ENCODE results near the gene ZNF283.

ZNF283 gene

GRCh38 chr19:43790587-43790986 lies 36.5 kb upstream of the ZNF283 start:
- TF ChIP-seq, protein P1, sequence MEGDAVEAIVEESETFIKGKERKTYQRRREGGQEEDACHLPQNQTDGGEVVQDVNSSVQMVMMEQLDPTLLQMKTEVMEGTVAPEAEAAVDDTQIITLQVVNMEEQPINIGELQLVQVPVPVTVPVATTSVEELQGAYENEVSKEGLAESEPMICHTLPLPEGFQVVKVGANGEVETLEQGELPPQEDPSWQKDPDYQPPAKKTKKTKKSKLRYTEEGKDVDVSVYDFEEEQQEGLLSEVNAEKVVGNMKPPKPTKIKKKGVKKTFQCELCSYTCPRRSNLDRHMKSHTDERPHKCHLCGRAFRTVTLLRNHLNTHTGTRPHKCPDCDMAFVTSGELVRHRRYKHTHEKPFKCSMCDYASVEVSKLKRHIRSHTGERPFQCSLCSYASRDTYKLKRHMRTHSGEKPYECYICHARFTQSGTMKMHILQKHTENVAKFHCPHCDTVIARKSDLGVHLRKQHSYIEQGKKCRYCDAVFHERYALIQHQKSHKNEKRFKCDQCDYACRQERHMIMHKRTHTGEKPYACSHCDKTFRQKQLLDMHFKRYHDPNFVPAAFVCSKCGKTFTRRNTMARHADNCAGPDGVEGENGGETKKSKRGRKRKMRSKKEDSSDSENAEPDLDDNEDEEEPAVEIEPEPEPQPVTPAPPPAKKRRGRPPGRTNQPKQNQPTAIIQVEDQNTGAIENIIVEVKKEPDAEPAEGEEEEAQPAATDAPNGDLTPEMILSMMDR (conservative IDR thresholded peaks at IDR 0.05) = no peak
- H3K27ac ChIP-seq = no peak overlapping the region

- TF ChIP-seq, protein P1 (conservative IDR thresholded peaks at IDR 0.05) = no peak
- H3K27ac ChIP-seq = no peak overlapping the region
These were observed 30.0 kb upstream of the ZNF283 start for GRCh38 chr19:43797118-43797517.

- TF ChIP-seq, protein P1 (conservative IDR thresholded peaks at IDR 0.05) = no peak
- H3K27ac ChIP-seq = no peak overlapping the region
These were observed 29.6 kb upstream of the ZNF283 start for GRCh38 chr19:43797556-43797955.

DNA sequence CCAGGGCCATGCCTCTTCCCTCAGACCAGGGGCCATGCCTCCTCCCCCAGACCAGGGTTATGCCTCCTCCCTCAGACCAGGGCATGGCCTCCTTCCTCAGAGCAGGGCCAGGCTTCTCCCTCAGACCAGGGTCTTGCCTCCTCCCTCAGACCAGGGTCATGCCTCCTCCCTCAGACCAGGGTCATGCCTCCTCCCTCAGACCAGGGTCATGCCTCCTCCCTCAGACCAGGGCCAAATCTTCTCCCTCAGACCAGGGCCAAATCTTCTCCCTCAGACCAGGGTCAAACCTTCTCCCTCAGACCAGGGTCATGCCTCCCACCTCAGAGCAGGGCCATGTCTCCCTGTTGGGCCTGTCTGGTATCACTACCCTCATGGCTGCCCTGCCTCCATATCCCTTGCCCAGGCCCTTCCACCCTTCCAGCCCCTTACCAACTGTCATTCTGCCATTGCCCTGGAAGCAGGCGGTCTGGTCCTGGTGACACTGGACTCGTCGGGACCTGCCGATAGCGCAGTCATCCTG lies 29.0 kb upstream of the ZNF283 start:
- TF ChIP-seq, protein P1 (conservative IDR thresholded peaks at IDR 0.05) = no peak
- H3K27ac ChIP-seq = peak overlapping the region; percentile 26; the same call in 1 of the 2 replicates

DNA sequence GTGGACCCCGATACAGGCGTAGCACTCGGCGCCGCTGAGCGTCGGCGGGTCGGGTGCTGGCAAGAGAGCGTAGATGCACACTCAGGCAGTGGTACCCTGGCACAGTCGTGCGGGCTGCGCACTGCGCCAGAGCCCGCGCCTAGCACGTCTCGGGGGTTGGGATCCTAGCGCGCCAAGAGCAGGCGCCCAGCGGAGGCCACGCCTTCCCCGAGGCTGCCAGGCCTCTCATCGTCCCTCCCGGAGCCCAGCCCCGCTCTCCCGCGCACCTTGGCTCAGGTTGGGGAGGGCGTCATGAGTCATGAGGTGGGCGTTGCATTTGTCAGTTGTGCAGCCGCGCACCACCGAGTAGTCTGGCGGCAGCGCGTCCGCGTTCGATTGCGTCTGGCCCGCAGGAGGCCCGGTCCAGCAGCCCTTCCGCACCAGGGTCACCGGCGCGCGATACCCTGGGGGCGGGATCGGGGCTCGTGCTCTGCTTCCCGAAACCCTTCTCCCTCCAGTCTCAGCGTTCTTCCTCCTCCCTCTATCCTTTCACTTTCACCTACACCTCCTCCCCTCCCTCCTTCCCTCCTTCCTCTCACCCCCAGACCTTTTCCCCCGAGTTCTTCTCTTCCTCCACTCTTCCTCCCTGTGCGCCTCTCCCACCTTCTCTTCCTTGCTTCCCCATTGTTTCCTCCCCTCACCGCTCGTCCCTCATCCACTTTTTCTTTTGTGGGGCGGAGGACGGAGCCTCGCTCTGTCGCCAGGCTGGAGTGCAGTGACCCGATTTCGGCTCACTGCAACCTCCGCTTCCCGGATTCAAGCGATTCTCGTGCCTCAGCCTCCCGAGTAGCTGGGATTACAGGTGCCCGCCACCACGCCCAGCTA lies 28.3 kb upstream of the ZNF283 start:
- TF ChIP-seq, protein P1 (conservative IDR thresholded peaks at IDR 0.05) = no peak
- H3K27ac ChIP-seq = peak overlapping the region; percentile 26; the same call in 1 of the 2 replicates

DNA sequence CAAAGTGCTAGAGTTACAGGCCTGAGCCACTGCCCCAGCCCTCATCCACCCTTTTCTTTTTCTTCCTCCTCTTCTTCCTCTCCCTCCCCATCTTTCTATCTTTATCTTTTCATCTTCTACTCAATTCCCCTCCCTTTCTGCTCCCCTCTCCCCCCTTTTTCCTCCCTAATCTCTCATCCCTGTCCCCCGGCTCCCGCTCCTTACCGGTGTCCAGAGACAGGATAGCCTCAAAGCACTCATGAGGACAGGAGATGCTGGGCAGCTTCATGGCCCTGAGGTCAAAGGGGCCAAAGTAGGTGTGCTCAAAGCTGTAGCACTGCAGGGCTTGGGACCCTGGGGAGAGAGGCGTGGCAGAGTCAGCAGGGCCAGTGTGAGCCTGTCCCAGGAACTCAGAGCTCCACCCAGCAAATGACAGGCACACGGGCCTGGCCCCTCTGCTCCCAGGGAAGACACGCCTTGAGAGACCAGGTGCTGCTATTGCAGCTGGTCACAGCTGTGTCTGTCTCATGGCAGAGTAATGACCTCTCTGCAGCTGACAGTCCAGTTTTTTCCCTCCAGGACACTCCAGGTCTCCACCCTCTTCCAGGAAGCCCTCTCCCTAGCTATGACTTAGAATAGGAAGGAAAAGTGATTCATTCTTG lies 27.5 kb upstream of the ZNF283 start:
- H3K27ac ChIP-seq = no peak overlapping the region
- TF ChIP-seq, protein P1 (conservative IDR thresholded peaks at IDR 0.05) = no peak

GRCh38 chr19:43802216-43802951 lies 24.7 kb upstream of the ZNF283 start, which contains the start of gene LYPD5:
TSS of gene LYPD5 (minus strand) at chr19:43802447. CDS start at chr19:43802380, 67 bp downstream.
- TF ChIP-seq, protein P1 (conservative IDR thresholded peaks at IDR 0.05) = no peak
- no peak within 1 kb of the TSS for H3K27ac ChIP-seq

Measured in VCaP (cell line).